Measurements from ENCODE around the gene MAN1A1. TPM values are rescaled to one million over a fixed set of nuclear protein-coding genes. Genes with fewer than 3 reads are reported as not detected.

The MAN1A1 gene
- polyA plus RNA-seq, 1 experiment, result 27.5 TPM

GRCh38 chr6:119163006-119163405, 186.6 kb downstream of the MAN1A1 start:
- Histone ChIP-seq H3K9me3 (ENCODE audit: control insufficient read depth, insufficient read depth, low read length) (no peaks in the 10 kb centered on the region), H3K27me3 (ENCODE audit: control insufficient read depth, insufficient read depth, low read length) (peaks cover 4% of the 10 kb centered on the region), H3K27ac (ENCODE audit: low read depth, low read length) (no peak overlapping the region), H3K4me3 (ENCODE audit: low read depth, low read length) (no peak overlapping the region)
- DNase-seq (ENCODE audit: low read depth, low spot score), result no peak
- POLR2A ChIA-PET, result no interaction called here
- CTCF ChIA-PET, result no interaction called here
- no peak for TF ChIP-seq CTCF (IDR thresholded peaks at IDR 0.05; ENCODE audit: low read depth, low read length)

DNA sequence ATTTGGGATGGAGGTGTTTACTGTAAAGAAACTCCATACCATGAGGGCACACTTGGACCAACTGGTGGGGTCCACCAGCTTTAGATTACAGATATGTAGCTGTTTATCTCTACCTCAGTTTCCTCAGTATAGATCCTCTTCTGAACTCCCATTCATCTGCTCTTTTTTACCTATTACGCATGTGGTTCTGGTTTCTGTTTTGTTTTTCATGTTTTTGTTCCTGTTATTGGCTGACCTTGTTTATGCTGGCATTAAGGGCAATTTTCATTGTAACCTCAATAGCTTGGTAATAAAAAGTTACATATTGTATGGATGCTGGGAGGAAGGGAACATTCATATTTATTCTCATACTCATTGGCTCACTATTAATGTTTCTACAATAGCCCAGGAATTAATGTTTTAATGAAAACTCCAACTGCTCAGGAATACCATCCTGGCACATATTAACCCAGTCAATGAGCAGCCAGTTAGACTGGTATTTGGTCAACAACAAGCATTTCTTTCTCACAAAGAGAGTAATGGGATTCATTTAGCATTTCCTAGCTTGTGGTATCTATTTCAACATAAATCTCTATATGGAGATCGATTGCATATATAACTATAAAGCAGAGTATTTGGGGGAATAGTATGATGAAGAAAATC, 187.3 kb downstream of the MAN1A1 start:
- POLR2A ChIA-PET, result no interaction called here
- TF ChIP-seq CTCF (IDR thresholded peaks at IDR 0.05; ENCODE audit: low read depth, low read length), result no peak
- no peak for DNase-seq (ENCODE audit: low read depth, low spot score)

DNA sequence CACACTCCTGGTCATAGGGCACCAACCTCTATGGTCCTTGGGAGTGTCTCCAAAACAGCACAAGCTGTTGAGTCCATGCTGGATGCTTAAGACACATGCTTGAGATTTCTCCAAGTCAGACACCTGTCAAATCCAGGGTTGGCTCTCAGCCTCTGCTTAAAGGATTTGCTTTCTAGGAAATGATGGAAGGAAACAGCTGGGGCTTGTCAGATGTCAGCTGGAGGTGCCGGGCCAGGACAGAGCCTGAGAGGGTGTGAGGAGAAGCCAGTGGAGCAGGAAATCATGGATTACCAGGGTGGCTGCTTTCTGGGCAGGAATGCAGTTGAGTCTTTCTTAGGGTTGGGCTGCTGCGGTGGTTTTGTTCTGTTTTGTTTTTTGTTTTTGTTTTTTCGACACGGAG, 188.1 kb downstream of the MAN1A1 start:
- Histone ChIP-seq H3K4me3 (ENCODE audit: low read depth, low read length) (no peak overlapping the region), H3K9me3 (ENCODE audit: control insufficient read depth, insufficient read depth, low read length) (no peaks in the 10 kb centered on the region), H3K27ac (ENCODE audit: low read depth, low read length) (no peak overlapping the region), H3K27me3 (ENCODE audit: control insufficient read depth, insufficient read depth, low read length) (peaks cover 4% of the 10 kb centered on the region)
- POLR2A ChIA-PET, result no interaction called here
- DNase-seq (ENCODE audit: low read depth, low spot score), result no peak
- TF ChIP-seq CTCF (IDR thresholded peaks at IDR 0.05; ENCODE audit: low read depth, low read length), result no peak
- CTCF ChIA-PET, result interaction anchor here (1.5 kb wide), 1 partner anchor 12 kb away, joined by 5 read pairs; no protein-coding TSS in a partner anchor

More for the DNA sequence above, 187.3 kb downstream of the MAN1A1 start:
- Histone ChIP-seq H3K27ac (ENCODE audit: low read depth, low read length) (no peak overlapping the region), H3K9me3 (ENCODE audit: control insufficient read depth, insufficient read depth, low read length) (no peaks in the 10 kb centered on the region), H3K27me3 (ENCODE audit: control insufficient read depth, insufficient read depth, low read length) (peaks cover 4% of the 10 kb centered on the region), H3K4me3 (ENCODE audit: low read depth, low read length) (no peak overlapping the region)
- CTCF ChIA-PET, result interaction anchor here (1.5 kb wide), 1 partner anchor 13 kb away, joined by 5 read pairs; no protein-coding TSS in a partner anchor

GRCh38 chr6:119160911-119161310, 188.7 kb downstream of the MAN1A1 start:
- POLR2A ChIA-PET, result no interaction called here

More at GRCh38 chr6:119160911-119161310, 188.7 kb downstream of the MAN1A1 start:
- H3K4me3 ChIP-seq (ENCODE audit: low read depth, low read length), result no peak overlapping the region
- no peak for TF ChIP-seq CTCF (IDR thresholded peaks at IDR 0.05; ENCODE audit: low read depth, low read length)
- CTCF ChIA-PET, result interaction anchor here (1.5 kb wide), 1 partner anchor 12 kb away, joined by 5 read pairs; no protein-coding TSS in a partner anchor
- no peaks in the 10 kb centered on the region for H3K9me3 ChIP-seq (ENCODE audit: control insufficient read depth, insufficient read depth, low read length)
- peaks cover 4% of the 10 kb centered on the region for H3K27me3 ChIP-seq (ENCODE audit: control insufficient read depth, insufficient read depth, low read length)
- H3K27ac ChIP-seq (ENCODE audit: low read depth, low read length), result no peak overlapping the region
- DNase-seq (ENCODE audit: low read depth, low spot score), result no peak
